NCI-H187 treated with DMSO at 0.1 percent for 48 hours (cell line): ENCODE measurements around the gene CLEC1A.

Source experiments
- DNase-seq: peaks from one replicate; lab custom pipeline; 2025; lab: John Stamatoyannopoulos, UW

The CLEC1A gene, protein sequence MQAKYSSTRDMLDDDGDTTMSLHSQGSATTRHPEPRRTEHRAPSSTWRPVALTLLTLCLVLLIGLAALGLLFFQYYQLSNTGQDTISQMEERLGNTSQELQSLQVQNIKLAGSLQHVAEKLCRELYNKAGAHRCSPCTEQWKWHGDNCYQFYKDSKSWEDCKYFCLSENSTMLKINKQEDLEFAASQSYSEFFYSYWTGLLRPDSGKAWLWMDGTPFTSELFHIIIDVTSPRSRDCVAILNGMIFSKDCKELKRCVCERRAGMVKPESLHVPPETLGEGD

DNA sequence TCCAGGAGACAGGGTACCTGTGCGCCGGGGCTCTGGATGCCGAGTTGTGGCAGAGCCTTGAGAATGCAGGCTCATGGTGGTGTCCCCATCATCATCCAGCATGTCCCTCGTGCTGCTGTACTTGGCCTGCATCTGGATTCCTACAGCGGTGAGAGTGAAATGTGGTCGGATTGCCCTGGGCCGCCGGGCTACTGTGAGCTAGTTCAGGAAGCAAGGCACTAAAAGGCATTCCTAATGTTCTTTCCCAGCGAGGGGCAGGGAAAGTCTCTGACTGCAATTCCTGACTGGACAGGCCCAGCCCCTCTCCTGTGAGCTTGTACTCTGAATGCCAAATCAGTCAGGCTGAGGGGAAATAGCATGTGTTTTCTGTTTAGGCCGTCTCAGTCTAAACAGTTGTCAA, at the start of gene CLEC1A:
CLEC1A (minus strand) TSS at position 195 of the 400 bp plus-strand sequence; CDS start at position 132, 63 bp downstream.
- no peak for DNase-seq

DNA sequence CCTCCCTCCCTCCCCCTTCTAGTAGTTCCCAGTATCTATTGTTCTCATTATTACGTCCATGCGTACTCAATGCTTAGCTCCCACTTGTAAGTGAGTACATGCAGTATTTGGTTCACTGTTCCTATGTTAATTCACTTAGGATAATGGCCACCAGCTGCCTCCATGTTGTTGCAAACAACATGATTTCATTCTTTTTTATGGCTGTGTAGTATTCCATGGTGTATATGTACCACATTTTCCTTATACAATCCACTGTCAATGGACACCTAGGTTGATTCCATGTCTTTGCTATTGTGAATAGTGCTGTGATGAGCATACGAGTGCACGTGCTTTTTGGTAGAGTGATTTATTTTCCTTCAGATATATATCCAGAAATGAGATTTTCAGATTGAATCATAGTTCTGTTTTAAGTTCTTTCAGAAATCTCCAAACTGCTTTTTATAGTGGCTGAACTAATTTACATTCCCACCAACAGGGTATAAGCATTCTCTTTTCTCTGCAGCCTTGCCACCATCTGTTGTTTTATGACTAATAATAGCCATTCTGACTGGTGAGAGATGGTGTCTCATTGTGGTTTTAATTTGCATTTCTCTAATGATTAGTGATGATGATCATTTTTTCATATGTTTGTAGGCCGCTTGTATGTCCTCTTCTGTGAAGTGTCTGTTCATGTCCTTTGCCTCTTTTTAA, 49.1 kb upstream of the CLEC1A start:
- no peak for DNase-seq

DNA sequence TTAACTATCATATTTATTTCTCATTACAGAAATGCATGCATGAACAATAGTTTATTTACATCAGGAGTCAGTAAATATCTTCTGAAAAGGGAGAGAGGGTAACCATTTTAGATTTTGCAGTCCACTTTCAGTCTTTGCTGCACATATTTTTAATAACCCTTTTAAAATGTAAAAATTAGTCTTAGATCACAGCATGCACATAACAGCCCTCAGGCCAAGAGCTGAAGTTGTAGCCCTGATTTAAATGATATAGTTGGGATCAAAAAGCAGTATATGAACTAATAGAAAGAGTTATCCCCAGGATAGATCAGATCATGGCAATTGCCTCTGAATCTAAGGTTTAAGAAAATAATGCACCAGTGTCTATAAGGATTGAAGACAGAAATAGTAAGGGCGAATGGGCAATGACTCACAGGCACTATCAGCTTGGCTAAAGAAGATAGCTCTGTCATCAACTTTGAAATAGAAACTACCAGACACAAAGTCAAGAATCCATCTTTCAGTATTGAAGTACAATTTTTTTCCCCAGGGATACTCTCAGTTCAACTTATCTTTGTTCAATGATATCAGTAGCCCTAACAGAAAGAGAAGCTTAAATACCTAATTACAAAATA, 44.3 kb upstream of the CLEC1A start:
- no peak for DNase-seq

DNA sequence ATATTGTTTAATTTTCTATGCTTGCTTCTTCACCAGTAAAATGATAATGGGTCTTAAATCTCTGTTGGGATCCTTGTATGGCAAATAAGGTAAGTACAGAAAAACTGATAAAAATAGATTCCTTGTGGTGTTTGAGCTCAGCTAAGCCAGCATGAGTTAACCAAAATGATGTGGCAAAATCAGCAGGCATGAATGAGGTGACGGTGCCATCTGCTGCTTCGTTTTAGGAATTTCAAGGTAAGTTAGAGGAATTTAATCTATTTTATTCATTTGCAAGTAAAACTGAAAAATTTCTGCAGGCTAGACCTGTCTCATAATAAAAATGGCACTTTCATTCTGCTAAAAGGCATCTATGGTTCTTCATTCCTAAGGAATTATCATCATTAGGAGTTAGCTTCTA, 41.2 kb upstream of the CLEC1A start:
- no peak for DNase-seq

DNA sequence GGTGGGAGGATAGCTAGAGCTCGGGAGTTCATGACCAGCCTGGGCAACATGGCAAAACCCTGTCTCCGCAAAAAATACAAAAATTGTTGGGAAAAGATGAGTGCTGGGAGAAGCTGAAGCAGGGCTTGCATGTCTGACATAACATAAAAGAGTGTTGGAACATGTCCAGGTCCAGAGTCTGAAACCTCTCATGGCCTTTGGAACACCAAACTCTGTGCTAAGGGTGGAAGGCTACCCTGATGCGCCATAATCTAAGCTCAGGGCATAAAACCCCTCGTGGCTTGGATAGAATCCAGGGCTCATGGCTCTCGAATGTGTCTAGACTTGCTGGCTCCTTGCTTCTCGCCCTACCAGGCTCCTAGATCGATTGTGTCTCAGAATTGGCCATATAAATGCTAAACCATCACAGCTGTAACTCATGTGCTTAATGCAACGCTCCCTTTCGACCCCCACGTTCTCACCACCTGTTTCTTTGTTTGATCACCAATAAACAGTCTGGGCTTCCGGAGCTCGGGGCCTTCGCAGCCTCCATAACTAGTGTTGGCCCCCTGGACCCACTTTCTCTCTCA, 37.9 kb upstream of the CLEC1A start:
- DNase-seq: no peak

DNA sequence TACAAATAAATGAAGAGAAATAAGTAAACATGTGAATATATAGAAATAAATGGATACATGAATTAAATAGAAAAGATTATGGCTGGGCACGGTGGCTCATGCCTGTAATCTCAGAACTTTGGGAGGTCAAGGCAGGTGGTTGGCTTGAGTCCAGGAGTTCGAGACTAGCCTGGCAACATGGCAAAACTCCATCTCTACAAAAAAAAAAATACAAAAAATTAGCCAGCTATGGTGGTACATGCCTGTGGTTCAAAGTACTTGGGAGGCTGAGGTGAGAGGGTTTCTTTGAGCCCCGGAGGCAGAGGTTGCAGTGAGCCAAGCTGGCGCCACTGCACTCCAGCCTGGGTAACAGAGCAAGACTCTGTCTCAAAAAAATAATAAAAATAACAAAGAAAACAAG, 36.3 kb upstream of the CLEC1A start:
- no peak for DNase-seq

DNA sequence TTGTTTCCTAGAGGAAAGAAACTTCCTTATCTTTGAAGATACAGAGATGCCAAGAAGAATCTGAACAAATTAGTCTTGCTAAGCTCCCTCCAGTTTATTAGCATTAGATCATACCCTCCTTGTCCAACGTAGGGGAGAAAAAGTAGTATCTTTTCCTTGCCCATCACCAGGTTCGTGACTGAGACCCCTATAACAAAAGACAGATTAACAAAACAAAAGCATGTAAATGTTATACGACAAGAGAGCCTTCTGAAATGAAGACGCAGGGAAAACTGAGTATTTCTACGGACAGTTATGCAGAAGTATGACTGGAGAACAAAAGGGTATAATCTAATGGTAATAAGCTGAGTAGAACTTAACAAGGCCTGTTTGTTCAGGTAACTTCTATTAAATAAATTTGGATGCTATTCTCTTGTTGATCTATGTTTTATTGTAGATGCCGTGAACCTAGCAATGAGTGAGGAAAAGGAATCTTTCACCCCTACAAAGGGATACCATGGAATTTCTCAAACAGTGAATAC, 34.1 kb upstream of the CLEC1A start:
- no peak for DNase-seq

DNA sequence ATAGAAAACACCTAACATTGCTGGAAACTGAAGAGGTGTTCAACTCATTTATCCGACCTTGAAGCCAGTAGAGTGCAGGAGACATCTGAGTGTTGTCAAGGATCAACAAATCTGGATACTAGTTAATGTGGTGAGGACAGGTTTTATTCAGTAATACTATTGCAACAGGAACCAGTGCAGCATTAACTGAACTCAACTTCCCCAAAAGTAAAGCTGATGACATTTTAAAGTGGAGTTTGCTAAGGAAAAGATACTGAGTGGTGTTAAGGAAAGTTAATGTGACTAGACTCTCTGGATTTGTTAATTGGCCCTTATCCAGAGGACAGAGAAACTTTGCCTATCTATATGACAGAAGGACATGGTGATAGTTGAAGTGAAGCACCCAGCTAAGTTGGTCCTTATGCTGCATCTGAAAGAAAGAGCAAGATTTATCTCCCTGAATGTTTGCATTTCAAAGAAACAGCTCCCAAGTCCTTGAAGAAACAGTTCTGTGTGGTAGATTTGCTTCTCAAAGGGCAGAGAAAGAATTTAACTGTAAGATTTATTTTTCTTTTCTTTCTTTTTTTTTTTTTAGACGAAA, 32.4 kb upstream of the CLEC1A start:
- no peak for DNase-seq

DNA sequence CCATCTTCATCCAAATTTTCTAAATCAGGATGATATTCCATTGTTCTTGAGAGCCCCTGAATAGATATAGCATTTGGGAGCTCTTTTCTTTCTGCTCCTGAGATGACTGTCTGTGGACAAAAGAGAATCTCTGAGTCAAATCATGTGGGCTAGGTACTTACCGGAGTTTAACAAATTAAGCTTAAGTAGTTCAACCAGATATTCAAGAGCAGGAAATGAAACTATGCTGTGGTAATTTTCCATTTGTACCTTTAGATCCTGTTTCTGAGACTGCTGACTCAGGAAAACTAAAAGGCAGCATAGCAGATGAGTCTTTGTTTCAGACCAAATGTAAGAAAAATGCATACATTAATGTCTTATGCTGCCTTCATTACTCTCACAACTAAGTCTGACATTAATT, 31.3 kb upstream of the CLEC1A start, which contains the start of gene CLEC7A:
CLEC7A (minus strand) TSS at position 158 of the 400 bp plus-strand sequence; CDS start at position 41, 117 bp downstream.
- DNase-seq: no peak

DNA sequence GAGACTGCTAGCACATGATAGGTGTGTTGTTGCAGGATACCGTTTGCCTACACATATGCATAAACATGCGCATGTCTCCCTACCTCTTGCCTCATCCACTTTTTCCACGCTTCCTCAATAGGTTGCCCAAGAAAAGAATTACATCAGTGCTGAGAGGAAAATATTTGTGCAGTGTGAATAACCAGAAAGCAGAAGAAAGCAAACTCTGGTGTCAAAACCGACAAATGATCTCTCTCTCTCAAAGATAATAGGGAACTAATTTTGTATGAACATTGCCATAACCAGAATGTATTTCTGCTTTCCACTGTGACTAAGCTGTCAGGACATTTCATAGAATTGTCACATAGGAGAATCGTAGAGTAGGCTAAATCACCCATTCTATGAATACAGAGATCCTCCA, 29.9 kb upstream of the CLEC1A start:
- no peak for DNase-seq

DNA sequence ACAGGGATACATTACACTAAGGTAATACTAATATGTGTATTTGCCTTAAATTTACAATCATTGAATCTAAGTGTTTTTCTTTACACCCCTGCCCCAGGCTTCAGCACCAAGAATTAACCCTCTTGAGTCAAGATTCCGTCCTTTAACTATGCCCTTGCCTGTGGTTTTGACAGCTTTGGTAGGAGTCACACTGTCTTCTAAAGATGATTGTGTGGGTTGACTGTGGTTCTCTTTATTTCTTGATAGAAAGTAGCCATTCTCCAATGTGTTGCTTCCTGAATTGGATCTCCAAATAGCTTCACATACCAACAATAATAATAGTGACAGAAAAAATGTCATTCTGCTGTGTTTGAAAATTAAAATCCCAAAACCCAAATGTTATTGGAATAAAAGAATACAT, 27.6 kb upstream of the CLEC1A start:
- DNase-seq: no peak

DNA sequence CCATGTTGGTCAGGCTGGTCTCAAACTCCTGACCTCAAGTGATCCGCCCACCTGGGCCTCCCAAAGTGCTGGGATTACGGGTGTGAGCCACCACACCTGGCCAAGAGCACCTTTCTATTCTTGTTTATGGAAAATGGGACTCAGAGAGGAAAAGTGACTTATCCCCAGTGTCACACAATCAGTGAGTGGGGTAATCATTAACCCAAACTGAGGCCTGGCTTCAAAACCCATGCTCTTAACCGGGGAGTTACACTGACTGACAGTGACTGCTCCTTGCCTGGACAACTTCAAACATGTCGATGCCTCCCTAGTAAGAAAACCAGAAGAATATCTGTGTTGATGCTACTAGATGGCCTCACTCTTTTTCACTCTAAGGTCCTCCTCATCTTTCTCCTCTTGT, 23.9 kb upstream of the CLEC1A start:
- DNase-seq: no peak

DNA sequence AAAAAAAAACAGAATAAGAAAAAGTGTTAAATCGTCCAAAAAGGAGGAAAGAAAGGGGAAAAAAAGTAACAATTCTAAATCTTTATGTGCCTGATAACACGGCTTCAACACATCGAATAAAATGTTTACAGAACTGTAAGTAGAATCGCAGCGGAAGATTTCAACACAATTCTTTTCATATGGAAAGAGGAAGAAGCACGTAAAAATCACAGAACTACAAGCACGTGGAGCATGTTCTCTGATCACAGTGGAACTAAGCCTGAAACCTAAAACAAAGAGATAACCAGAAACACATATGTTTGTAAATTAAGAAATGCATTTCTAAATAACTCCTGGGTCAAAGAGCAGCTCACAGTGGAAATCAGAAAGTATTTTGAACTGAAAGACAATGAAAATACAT, 22.5 kb upstream of the CLEC1A start:
- DNase-seq: no peak

DNA sequence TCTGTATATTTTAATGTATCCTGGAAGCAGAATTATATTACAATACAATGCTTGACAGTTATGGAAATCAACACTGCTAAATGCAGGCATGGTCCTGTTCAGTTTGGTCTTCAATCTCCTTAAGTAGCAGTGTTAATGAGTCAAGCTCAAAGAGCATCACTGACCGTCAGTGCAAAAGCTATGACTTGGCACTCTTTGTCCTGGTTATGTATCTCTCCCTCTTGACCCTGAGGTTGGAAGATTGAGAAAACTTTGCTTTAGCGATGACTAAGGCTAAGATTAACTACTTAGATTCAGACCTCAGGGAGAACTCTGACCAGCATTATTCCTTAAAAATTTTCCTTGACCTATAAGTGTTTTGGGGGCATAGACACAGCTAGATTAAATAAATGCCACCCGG, 20.3 kb upstream of the CLEC1A start:
- DNase-seq: no peak

DNA sequence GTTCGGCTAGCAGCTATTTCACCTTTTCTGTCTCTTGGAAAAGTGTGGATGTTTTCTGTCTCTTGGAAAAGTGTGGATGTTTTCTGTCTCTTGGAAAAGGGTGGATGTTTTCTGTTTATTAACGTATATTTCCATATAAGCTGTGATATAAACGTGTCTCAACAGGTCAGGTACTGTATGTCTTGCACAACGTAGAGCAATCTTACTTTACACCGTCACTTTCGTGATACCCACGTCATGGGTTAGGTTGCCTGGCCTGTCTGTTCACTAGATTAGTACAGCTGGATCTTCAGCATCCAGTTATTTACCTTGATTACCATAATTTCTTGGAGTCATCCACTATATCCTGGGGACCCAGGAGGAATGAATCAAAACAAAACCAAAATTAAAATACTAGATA, 17.1 kb upstream of the CLEC1A start:
- no peak for DNase-seq

DNA sequence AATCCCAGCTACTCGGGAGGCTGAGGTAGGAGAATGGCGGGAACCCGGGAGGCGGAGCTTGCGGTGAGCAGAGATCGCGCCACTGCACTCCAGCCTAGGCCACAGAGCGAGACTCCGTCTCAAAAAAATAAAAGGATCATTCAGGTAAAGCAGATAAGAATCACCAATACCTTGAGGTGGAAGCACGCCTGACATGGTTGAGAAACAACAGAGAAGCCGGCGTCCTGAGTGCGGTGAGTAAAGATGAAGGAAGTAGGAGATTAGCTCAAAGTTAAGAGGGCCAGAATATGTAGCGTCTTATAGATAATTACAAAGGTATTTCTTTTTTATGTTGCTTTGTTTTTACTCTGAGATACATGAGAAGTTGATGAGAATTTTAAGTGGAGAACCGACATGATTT, 16.5 kb upstream of the CLEC1A start:
- no peak for DNase-seq

DNA sequence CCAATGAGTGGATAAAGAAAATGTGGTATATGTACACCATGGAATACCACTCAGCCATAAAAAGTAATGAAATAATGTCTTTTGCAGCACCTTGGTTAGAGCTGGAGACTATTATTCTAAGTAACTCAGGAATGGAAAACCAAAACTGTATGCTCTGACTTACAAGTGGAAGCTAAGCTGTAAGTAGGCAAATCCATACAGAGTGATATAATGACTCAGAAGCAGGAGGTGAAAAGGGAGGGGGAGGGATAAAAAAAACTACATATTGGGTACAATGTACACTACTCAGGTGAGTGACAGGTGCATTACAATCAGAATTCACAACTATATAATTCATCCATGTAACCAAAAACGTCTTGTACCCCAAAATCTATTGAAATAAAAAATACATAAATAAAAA, 15.1 kb upstream of the CLEC1A start:
- no peak for DNase-seq

DNA sequence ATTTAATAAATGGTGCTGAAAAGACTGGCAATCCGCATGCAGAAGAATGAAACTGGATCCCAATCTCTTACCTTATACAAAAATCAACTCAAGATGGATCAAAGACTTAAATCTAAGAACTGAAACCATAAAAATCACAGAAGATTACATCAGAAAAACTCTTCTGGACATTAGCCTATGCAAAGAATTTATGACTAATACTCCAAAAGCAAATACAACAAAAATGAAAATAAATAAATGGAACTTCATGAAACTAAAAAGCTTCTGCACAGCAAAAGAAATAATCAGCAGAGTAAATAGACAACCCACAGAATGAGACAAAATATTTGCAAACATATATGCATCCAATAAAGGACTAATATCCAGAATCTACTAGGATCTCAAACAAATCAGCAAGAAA, 14.3 kb upstream of the CLEC1A start:
- no peak for DNase-seq

DNA sequence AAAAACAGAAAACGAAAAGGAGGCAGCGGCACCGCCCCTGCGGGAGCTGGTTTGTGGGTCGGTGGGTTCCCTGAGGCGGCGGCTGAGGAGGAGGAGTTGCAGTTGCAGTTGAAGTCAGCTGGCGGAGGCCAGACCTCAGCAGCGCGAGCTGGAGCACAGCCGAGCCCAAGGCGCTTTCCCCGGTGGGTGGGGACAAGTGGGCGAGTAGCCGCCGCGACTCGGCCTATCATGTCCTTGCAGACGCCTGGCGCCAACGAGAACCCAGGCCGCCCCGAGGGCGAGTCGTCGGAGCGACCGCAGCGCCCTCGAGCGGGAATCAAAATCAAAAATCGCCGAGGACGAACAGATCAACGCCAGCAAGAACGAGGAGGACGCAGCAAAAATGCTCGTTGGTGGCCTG, 12.7 kb upstream of the CLEC1A start:
- no peak for DNase-seq

DNA sequence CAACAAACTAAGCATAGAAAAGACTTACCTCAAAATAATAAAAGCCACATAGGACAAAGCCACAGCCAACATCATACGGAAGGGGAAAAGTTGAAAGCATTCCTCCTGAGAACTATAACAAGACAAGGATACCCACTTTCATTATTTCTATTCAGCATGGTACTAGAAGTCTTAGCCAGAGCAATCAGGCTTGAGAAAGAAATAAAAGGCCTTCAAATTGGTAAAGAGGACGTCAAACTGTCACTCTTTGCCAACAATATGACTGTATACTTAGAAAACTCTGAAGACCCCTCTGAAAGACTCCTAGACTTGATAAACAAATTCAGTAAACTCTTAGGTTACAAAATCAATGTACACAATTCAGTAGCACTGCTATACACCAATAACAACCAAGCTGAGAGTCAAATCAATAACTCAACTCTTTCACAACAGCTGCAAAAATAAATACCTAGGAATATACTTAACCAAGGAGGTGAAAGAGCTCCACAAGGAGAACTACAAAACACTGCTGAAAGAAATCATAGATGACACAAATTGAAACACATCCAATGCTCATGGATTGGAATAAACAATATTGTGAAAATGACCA, 11.6 kb upstream of the CLEC1A start:
- DNase-seq: no peak

DNA sequence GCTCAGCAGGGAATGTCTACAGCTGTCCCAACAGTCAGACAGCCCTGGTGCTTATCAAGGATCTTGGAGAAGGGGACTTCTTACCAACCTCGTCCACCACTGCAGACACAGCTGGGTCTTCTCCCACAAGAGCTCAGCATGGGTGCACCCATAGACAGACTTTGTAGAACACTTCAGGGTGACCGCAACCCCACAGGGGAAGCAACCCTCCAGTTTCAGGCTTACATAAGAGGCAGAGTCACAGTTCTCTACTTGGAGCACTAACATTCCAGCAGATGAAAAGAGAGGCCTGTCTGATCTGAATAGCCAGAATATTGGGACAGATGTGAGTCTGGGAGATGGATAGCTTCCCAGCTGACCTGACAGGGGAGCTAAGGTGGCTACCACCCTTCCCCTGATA, 3.5 kb upstream of the CLEC1A start:
- no peak for DNase-seq

DNA sequence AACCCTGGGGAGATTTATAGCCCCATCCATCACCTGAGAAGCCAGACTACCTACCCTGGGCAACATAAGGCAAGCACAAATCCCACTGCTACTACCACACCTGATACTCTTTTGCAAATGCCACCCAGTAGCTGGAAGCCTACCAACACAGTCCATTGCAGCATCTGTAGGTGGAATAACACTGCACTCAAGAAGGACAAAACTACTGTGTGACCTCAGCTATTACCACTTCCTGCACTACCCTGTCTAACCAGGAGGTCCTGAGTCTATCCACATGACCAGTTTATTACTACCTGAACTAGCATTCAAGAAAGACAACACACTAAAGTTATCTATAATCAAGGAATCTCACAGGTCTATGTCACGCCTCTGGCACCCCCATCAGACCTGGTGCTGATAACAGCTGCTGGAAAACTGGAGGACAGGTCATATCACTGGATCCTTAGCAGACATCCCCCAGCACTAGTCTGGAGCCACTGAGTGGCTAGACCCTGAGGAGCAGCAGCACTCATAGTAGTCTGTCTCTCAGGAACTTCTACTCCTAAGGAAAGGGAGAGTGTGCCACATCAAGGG, 2.9 kb upstream of the CLEC1A start:
- DNase-seq: no peak
